ENCODE measurements around the gene HDAC2.
"Not testable (repeated sequence)": the region's sequence is repeated elsewhere in the genome, so short reads cannot be mapped to it uniquely, and the experiment has no call there.

The HDAC2 gene

GRCh38 chr6:113971741-113972140 is 793 bp upstream of the HDAC2 start:
- DNase-seq = no peak

GRCh38 chr6:113969888-113970804 is 802 bp downstream of the HDAC2 start:
- DNase-seq = peak; percentile 50

GRCh38 chr6:113968472-113968871 is 2.5 kb downstream of the HDAC2 start:
- DNase-seq = no peak

GRCh38 chr6:113967777-113968176 is 3.2 kb downstream of the HDAC2 start:
- no peak for DNase-seq

- no peak for DNase-seq
These were observed 10.2 kb downstream of the HDAC2 start for GRCh38 chr6:113960795-113961194.

GRCh38 chr6:113959235-113959634 is 11.7 kb downstream of the HDAC2 start:
- no peak for DNase-seq

GRCh38 chr6:113954653-113955052 is 16.3 kb downstream of the HDAC2 start:
- no peak for DNase-seq

GRCh38 chr6:113953346-113953745 is 17.6 kb downstream of the HDAC2 start:
- DNase-seq = peak; percentile 72

GRCh38 chr6:113949499-113949898 is 21.4 kb downstream of the HDAC2 start:
- no peak for DNase-seq

- peak; percentile 25 for DNase-seq
These were observed 26.2 kb downstream of the HDAC2 start for GRCh38 chr6:113944701-113945100.

GRCh38 chr6:113939825-113940224 is 31.1 kb downstream of the HDAC2 start:
- DNase-seq = no peak

GRCh38 chr6:113936093-113936934 is 34.6 kb downstream of the HDAC2 start:
- peak; percentile 69 for DNase-seq

GRCh38 chr6:113934101-113934500 is 36.8 kb downstream of the HDAC2 start:
- DNase-seq = no peak

GRCh38 chr6:113931907-113932306 is 39.0 kb downstream of the HDAC2 start:
- DNase-seq = not testable (repeated sequence)

GRCh38 chr6:113930183-113930582 is 40.8 kb downstream of the HDAC2 start:
- DNase-seq = no peak

- no peak for DNase-seq
These were observed 43.9 kb downstream of the HDAC2 start for GRCh38 chr6:113927001-113927400.

GRCh38 chr6:113925378-113925777 is 45.6 kb downstream of the HDAC2 start:
- DNase-seq = no peak

- DNase-seq = peak; percentile 43
These were observed 46.6 kb downstream of the HDAC2 start for GRCh38 chr6:113924312-113924723.

- no peak for DNase-seq
These were observed 47.4 kb downstream of the HDAC2 start for GRCh38 chr6:113923526-113923925.

GRCh38 chr6:113921299-113921904 is 49.5 kb downstream of the HDAC2 start:
- DNase-seq = no peak

- DNase-seq = no peak
These were observed 50.2 kb downstream of the HDAC2 start for GRCh38 chr6:113920663-113921267.

GRCh38 chr6:113910285-113910684 is 60.7 kb downstream of the HDAC2 start:
- not testable (repeated sequence) for DNase-seq
